Spleen (tissue), 7 donors: ENCODE measurements around the gene PACSIN3.
A peak's percentile ranks its signal among the peaks of the same experiment; 100 is the strongest.

ENCODE experiments used
- POLR2AphosphoS5 ChIP-seq, 3 donors: sonication (generic); formaldehyde crosslinking; IDR thresholded peaks; one replicate each; pipeline ENCODE4 v1.5.1; 2017; ENCODE audit warnings: antibody characterized with exemption in 3 of 3
- TF ChIP-seq, protein P1 (sequence below), 11 experiments: fragments of 200-600 bp in 7 of 11; fragments of 450-650 bp in 4 of 11; sonication (generic) in 4 of 11; IDR thresholded peaks in 8 of 11; conservative IDR thresholded peaks in 3 of 11; 1 replicate in 7 of 11; 2 replicates in 4 of 11; pipeline versions ENCODE4 v1.4.0 to v1.8.0; 2016 to 2021; ENCODE audit warnings: antibody characterized with exemption in 11 of 11, inconsistent platforms in 4 of 11, mild to moderate bottlenecking in 1 of 11
- donor health status: DM: no; HTN: no; CAD: no; lungs with moderate emphysema.
- donor health status: DM: no; HTN: no; CAD: no.
- donor health status: DM: no; HTN: no; CAD: no.

GRCh38 chr11:47163898-47164297, 22.3 kb downstream of the PACSIN3 start:
- TF ChIP-seq, protein P1, sequence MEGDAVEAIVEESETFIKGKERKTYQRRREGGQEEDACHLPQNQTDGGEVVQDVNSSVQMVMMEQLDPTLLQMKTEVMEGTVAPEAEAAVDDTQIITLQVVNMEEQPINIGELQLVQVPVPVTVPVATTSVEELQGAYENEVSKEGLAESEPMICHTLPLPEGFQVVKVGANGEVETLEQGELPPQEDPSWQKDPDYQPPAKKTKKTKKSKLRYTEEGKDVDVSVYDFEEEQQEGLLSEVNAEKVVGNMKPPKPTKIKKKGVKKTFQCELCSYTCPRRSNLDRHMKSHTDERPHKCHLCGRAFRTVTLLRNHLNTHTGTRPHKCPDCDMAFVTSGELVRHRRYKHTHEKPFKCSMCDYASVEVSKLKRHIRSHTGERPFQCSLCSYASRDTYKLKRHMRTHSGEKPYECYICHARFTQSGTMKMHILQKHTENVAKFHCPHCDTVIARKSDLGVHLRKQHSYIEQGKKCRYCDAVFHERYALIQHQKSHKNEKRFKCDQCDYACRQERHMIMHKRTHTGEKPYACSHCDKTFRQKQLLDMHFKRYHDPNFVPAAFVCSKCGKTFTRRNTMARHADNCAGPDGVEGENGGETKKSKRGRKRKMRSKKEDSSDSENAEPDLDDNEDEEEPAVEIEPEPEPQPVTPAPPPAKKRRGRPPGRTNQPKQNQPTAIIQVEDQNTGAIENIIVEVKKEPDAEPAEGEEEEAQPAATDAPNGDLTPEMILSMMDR (IDR thresholded peaks at IDR 0.05 in 8 of 11, conservative IDR thresholded peaks at IDR 0.05 in 3 of 11), result no peak
- peak in 1 of 3 donors; percentile 47 for TF ChIP-seq POLR2AphosphoS5 (IDR thresholded peaks at IDR 0.05)
